Osteocyte (in vitro differentiated cells): ENCODE data around the gene PRC1. TPM values are rescaled to one million over a fixed set of nuclear protein-coding genes. Genes with fewer than 3 reads are reported as not detected.

Experiments used
- DNase-seq: peaks from one replicate; pipeline ENCODE4 v3.0.0; 2021; ENCODE audit warnings: mixed read lengths; ENCODE audit not compliant: unreplicated experiment; ENCODE audit errors: extremely low spot score
- H3K27ac Mint-ChIP-seq: one replicate; pipeline ENCODE4 v1.8.0; 2021; ENCODE audit warnings: mild to moderate bottlenecking, mixed read lengths; ENCODE audit not compliant: unreplicated experiment
- H3K27me3 Mint-ChIP-seq: one replicate; pipeline ENCODE4 v1.8.0; 2021; ENCODE audit warnings: mixed read lengths; ENCODE audit not compliant: unreplicated experiment
- H3K36me3 Mint-ChIP-seq: one replicate; pipeline ENCODE4 v1.8.0; 2021; ENCODE audit warnings: mixed read lengths; ENCODE audit not compliant: unreplicated experiment
- H3K4me1 Mint-ChIP-seq: one replicate; pipeline ENCODE4 v1.8.0; 2021; ENCODE audit warnings: mixed read lengths; ENCODE audit not compliant: unreplicated experiment
- H3K4me3 Mint-ChIP-seq: one replicate; pipeline ENCODE4 v1.8.0; 2021; ENCODE audit warnings: mild to moderate bottlenecking, moderate library complexity, mixed read lengths; ENCODE audit not compliant: unreplicated experiment
- H3K9me3 Mint-ChIP-seq: one replicate; pipeline ENCODE4 v1.8.0; 2021; ENCODE audit warnings: mixed read lengths; ENCODE audit not compliant: unreplicated experiment
- total RNA-seq: library from RNA; stranded (reverse); gene quantifications from 2 replicates; pipeline ENCODE4 v1.2.1, GENCODE V29; 2021
- TF ChIP-seq, protein P1 (sequence below): fragments of 200-600 bp; sonication (generic); IDR thresholded peaks from 2 replicates; pipeline ENCODE4 v1.5.0; 2021; ENCODE audit warnings: antibody characterized with exemption, mild to moderate bottlenecking, moderate library complexity

The PRC1 gene
- total RNA-seq, 1 donor from 2014 or later = 33.9 TPM

DNA sequence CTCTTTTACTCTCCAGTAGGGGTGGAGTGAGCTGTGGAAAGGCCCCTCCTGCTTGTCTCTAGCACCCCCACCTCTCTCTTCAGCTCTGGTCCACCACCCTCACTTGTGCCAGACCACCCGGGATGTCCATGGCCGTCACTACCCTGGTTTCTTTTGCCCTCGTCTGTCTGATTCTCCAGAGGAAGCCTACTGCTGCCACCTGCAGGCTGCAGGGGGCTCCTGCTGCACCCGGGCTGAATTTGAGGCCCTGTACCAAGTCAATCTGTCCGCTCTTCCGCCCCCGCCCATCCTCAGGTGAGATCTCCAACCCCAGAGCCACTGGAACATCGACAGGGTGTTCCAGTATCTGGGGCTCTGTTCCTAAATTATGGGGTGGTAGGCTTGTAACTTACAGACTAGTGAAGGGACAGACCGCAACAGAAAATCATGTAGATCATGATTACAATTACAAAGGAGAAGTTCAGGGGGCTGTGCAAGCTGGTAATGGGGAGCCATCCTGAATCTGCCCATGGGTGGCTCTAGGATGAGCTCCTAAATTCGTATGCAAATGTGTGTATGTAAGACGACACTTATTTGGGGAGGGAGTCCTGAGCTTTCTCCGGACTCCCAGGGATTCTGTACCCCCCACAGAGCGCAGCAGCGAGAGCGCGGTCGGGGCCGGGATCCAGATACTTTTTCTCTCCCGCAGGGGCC lies 59.9 kb downstream of the PRC1 start:
- Mint-ChIP-seq H3K4me1 (peaks cover 33% of the 10 kb centered on the region), H3K9me3 (no peaks in the 10 kb centered on the region), H3K36me3 (peaks cover 7% of the 10 kb centered on the region), H3K4me3 (peak overlapping the region; percentile 82), H3K27me3 (no peaks in the 10 kb centered on the region), H3K27ac (peak overlapping the region; percentile 91)
- peak; percentile 92 for DNase-seq
- TF ChIP-seq, protein P1, sequence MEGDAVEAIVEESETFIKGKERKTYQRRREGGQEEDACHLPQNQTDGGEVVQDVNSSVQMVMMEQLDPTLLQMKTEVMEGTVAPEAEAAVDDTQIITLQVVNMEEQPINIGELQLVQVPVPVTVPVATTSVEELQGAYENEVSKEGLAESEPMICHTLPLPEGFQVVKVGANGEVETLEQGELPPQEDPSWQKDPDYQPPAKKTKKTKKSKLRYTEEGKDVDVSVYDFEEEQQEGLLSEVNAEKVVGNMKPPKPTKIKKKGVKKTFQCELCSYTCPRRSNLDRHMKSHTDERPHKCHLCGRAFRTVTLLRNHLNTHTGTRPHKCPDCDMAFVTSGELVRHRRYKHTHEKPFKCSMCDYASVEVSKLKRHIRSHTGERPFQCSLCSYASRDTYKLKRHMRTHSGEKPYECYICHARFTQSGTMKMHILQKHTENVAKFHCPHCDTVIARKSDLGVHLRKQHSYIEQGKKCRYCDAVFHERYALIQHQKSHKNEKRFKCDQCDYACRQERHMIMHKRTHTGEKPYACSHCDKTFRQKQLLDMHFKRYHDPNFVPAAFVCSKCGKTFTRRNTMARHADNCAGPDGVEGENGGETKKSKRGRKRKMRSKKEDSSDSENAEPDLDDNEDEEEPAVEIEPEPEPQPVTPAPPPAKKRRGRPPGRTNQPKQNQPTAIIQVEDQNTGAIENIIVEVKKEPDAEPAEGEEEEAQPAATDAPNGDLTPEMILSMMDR = peak; percentile 91

DNA sequence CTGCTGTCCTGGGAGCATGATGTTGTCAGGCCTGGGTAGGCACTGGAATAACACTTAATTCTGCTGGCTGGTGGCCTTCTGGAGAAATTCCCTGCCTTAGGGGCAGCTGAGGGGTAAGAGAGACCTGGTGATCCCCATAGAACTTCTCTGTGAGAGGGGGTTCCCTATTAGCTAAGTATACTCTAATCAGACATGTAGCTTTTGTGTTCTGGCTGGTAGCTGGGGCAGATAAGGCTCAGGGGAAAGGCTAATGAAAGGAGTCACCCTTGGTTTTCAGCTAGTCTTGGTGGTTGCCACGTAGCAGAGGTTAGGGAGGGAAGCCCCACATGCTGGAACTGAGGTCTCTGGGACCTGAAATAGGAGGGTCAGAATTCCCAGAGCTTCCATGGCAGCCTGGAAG lies 61.0 kb downstream of the PRC1 start:
- Mint-ChIP-seq H3K27me3 (no peaks in the 10 kb centered on the region), H3K9me3 (no peaks in the 10 kb centered on the region), H3K4me3 (no peak overlapping the region), H3K4me1 (peaks cover 33% of the 10 kb centered on the region), H3K36me3 (peaks cover 5% of the 10 kb centered on the region), H3K27ac (no peak overlapping the region)
- no peak for DNase-seq
- TF ChIP-seq, protein P1 = no peak

DNA sequence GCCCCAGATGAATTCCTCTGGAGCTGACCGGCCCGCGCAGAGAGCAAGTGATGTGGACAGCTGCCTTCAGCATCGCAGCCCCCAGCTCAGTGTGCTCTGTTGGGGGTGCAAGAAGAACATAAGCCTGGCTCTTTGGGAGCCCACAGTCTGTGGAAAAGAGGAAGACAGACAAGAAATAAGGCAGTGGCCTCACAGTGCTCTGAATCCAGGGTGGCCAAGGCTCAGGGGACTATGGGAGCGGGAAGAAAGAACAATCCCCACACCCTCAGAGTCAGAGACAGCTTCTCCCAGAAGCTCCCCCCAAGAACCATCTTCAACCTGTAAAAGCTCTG lies 61.7 kb downstream of the PRC1 start:
- no peak for DNase-seq
- TF ChIP-seq, protein P1 = no peak
- Mint-ChIP-seq H3K27me3 (no peaks in the 10 kb centered on the region), H3K9me3 (no peaks in the 10 kb centered on the region), H3K36me3 (peaks cover 4% of the 10 kb centered on the region), H3K27ac (peak overlapping the region; percentile 87), H3K4me3 (peak overlapping the region; percentile 84), H3K4me1 (peaks cover 33% of the 10 kb centered on the region)

DNA sequence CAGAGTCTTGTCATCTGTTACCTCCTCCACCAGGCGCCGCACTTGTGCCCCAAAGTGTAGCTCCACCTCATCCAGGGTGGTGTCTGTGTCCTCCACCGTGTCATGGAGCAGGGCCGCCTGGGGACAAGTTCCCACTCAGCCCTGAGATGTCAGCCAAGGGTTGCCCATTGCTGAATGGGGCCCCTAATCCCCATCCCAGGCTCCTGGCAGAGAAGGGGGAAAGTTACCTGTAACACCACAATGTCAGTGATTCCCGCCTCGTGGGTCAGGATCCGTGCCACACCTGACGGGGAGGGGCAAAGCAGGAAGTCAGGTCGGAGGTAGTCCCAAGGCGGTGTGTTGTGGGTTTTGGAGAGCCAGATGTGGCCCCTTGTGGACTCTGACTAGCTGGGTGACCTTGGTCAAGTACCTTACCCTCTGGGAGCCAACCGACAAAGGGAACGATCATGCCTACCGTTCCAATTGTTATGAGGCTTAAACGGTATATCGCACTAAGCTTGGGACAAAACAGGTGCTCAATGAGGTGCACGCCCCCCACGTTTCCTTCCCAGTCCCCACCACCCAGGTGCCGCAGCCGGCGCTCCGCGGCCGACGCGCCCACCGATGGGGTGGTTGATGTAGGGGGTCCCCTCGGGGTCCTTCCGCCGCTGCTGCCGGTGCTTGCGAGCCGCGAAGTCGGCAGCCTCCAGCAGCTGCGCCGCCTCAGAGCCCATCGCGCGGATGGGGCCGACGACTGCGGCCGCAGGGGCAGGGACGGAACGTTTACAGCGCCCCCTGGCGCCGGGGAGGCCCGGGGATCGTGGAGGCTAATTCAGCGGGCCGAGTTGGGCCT lies 62.3 kb downstream of the PRC1 start, which contains the start of gene HDDC3:
Gene HDDC3 (minus strand): TSS at position 722 of the 832 bp plus-strand sequence. CDS start 9 bp downstream, at position 713.
- DNase-seq = peak; percentile 96
- H3K36me3 Mint-ChIP-seq = peaks cover 4% of the 10 kb centered on the region
- no peaks in the 10 kb centered on the region for H3K9me3 Mint-ChIP-seq
- peak within 1 kb of the TSS; percentile 84 for H3K4me3 Mint-ChIP-seq
- no peaks in the 10 kb centered on the region for H3K27me3 Mint-ChIP-seq
- H3K27ac Mint-ChIP-seq = peak within 1 kb of the TSS; percentile 87
- TF ChIP-seq, protein P1 = peak; percentile 97
- H3K4me1 Mint-ChIP-seq = peaks cover 33% of the 10 kb centered on the region

DNA sequence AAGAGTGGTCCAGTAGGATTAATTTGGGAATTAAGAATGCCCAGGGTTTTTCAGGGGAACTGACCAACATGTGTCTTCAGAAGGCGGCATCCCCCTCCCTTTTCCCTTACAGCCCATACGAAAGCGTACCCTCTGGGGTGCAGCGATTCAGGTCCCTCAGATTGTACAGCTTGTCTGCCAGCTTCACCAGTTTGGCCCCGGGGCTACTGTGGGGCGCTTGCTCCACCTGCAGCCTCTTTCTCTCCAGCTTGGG lies 62.8 kb downstream of the PRC1 start:
- no peaks in the 10 kb centered on the region for H3K27me3 Mint-ChIP-seq
- no peak for DNase-seq
- H3K4me3 Mint-ChIP-seq = peak overlapping the region; percentile 84
- TF ChIP-seq, protein P1 = no peak
- peaks cover 3% of the 10 kb centered on the region for H3K36me3 Mint-ChIP-seq
- peaks cover 29% of the 10 kb centered on the region for H3K4me1 Mint-ChIP-seq
- H3K27ac Mint-ChIP-seq = no peak overlapping the region
- no peaks in the 10 kb centered on the region for H3K9me3 Mint-ChIP-seq
